Erythroblast (primary cell): ENCODE data around the gene RSPH3.
"Not testable (repeated sequence)": the region's sequence is repeated elsewhere in the genome, so short reads cannot be mapped to it uniquely, and the experiment has no call there.

Source experiments
- GATA1 ChIP-seq: IDR thresholded peaks from 2 replicates; pipeline ENCODE4 v1.6.1; 2011; ENCODE audit warnings: low read depth, mild to moderate bottlenecking, control low read depth, low read length, moderate library complexity
- POLR2A ChIP-seq: IDR thresholded peaks from 2 replicates; pipeline ENCODE4 v1.6.1; 2011; ENCODE audit warnings: mild to moderate bottlenecking, low read length

GRCh38 chr6:159038318-159038717 is 38.3 kb upstream of the RSPH3 start:
- TF ChIP-seq POLR2A, GATA1: not testable (repeated sequence)
